Caco-2 (cell line): Measurements from ENCODE around the gene ATG101. TPM values are rescaled to one million over a fixed set of nuclear protein-coding genes. Genes with fewer than 3 reads are reported as not detected.

Experiments used
- BruUV-seq: library from RNA; stranded (reverse); fragments of 400-500 nt; replicated peaks from 2 replicates; lab custom pipeline; 2021; lab: Mats Ljungman, UMichigan
- CTCF ChIA-PET: fragments of 300-600 bp; sonication (Branson Sonifier 250); formaldehyde crosslinking; loops from one replicate; lab custom pipeline; 2022; ENCODE audit warnings: antibody characterized with exemption; lab: Charles Lee
- POLR2A ChIA-PET: fragments of 300-600 bp; sonication (Branson Sonifier 250); formaldehyde crosslinking; loops from one replicate; lab custom pipeline; 2022; ENCODE audit warnings: antibody characterized with exemption; lab: Charles Lee
- DNase-seq, 2 experiments: peaks; one replicate each; pipeline versions ENCODE4 v3.0.0 to v3.0.0-alpha.2; 2020 to 2022
- H3K27me3 ChIP-seq: replicated peaks from 2 replicates; pipeline ENCODE4 v1.6.0; 2011; ENCODE audit warnings: low read length; ENCODE audit not compliant: control insufficient read depth, insufficient read depth
- H3K36me3 ChIP-seq: 2 replicates; pipeline ENCODE4 v1.5.1; 2011; ENCODE audit warnings: low read length; ENCODE audit not compliant: control insufficient read depth, insufficient read depth
- H3K4me1 ChIP-seq: fragments of 250-450 bp; sonication (Bioruptor Pico); 2 replicates; pipeline ENCODE4 v1.5.1; 2020; ENCODE audit warnings: mild to moderate bottlenecking
- H3K4me3 ChIP-seq: 2 replicates; pipeline ENCODE4 v1.5.1; 2011; ENCODE audit warnings: low read depth, mild to moderate bottlenecking, control low read depth, low read length
- H3K9me3 ChIP-seq: fragments of 250-450 bp; sonication (Bioruptor Pico); 2 replicates; pipeline ENCODE4 v1.5.1; 2020; ENCODE audit warnings: mild to moderate bottlenecking, moderate library complexity
- H3K27ac Mint-ChIP-seq: one replicate; pipeline ENCODE4 v1.8.0; 2022; ENCODE audit warnings: mixed read lengths; ENCODE audit not compliant: unreplicated experiment
- H3K27me3 Mint-ChIP-seq: one replicate; pipeline ENCODE4 v1.8.0; 2022; ENCODE audit warnings: mixed read lengths; ENCODE audit not compliant: insufficient read depth, unreplicated experiment
- H3K36me3 Mint-ChIP-seq: one replicate; pipeline ENCODE4 v1.8.0; 2022; ENCODE audit warnings: mild to moderate bottlenecking, mixed read lengths; ENCODE audit not compliant: insufficient read depth, unreplicated experiment
- H3K4me1 Mint-ChIP-seq: one replicate; pipeline ENCODE4 v1.8.0; 2022; ENCODE audit warnings: low read depth, mixed read lengths; ENCODE audit not compliant: unreplicated experiment
- H3K4me3 Mint-ChIP-seq: one replicate; pipeline ENCODE4 v1.8.0; 2022; ENCODE audit warnings: mild to moderate bottlenecking, moderate library complexity, mixed read lengths; ENCODE audit not compliant: unreplicated experiment
- H3K9me3 Mint-ChIP-seq: one replicate; pipeline ENCODE4 v1.8.0; 2022; ENCODE audit warnings: mixed read lengths; ENCODE audit not compliant: unreplicated experiment
- intact Hi-C: fragments of 100-400 bp; cut with micrococcal nuclease; formaldehyde crosslinking; loops from one replicate; pipeline ENCODE4 v1.10.0; 2022; ENCODE audit not compliant: unreplicated experiment
- total RNA-seq: library from RNA; stranded (reverse); gene quantifications from 2 replicates; pipeline ENCODE4 v1.2.3, GENCODE V29; 2022
- TF ChIP-seq, protein P1 (sequence below), 2 experiments: fragments of 200-600 bp in 1 of 2; IDR thresholded peaks; 1 replicate in 1 of 2; 2 replicates in 1 of 2; pipeline versions ENCODE4 v1.5.1 to v1.8.0; 2011 to 2022; ENCODE audit warnings: antibody characterized with exemption in 1 of 2, control low read depth in 1 of 2, inconsistent platforms in 1 of 2, low read depth in 1 of 2, low read length in 1 of 2, mild to moderate bottlenecking in 1 of 2, moderate library complexity in 1 of 2; ENCODE audit not compliant: insufficient read depth in 1 of 2, severe bottlenecking in 1 of 2, unreplicated experiment in 1 of 2

The ATG101 gene
- total RNA-seq, 1 experiment from 2014 or later = 78.0 TPM

DNA sequence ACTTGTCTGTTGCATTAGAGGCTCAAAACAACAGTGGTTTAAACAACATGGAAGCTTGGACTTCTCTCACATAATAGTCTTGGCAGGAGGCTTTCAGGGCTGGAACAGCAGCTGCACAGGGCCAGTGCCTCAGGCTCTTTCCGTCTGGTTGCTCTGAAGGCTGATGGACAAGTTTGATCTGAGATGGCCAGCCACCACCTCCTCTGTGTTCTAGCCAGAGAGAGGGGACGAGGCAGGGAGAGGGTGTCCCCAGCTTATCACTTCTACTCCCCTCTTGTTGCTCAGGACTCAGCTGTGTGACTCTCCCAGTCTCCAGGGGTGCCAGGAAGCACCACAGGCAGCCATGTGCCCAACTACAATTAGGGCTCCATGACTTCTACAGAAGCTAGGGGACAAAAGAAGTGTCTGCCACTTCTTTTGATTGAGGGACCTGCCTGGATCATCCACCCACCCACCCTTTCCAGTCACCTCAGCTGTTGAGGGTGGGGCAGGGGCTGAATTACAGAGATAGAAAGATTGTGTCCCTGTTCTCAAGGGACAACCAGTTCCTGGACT, 56.3 kb downstream of the ATG101 start:
- no peaks in the 10 kb centered on the region for H3K27me3 ChIP-seq
- no peak overlapping the region for H3K4me3 Mint-ChIP-seq
- CTCF ChIA-PET = interaction anchor here (0.5 to 5.8 kb wide), 5 partner anchors 30 to 101 kb away, joined by 4 to 63 read pairs (median 5); no protein-coding TSS in a partner anchor

More for the DNA sequence above, 56.3 kb downstream of the ATG101 start:
- intact Hi-C loops = no loop called here
- no peak overlapping the region for H3K4me3 ChIP-seq
- Mint-ChIP-seq H3K27ac (no peak overlapping the region), H3K27me3 (no peaks in the 10 kb centered on the region), H3K36me3 (no peaks in the 10 kb centered on the region), H3K4me1 (peaks cover 7% of the 10 kb centered on the region), H3K9me3 (no peaks in the 10 kb centered on the region)
- POLR2A ChIA-PET = no interaction called here
- TF ChIP-seq, protein P1, sequence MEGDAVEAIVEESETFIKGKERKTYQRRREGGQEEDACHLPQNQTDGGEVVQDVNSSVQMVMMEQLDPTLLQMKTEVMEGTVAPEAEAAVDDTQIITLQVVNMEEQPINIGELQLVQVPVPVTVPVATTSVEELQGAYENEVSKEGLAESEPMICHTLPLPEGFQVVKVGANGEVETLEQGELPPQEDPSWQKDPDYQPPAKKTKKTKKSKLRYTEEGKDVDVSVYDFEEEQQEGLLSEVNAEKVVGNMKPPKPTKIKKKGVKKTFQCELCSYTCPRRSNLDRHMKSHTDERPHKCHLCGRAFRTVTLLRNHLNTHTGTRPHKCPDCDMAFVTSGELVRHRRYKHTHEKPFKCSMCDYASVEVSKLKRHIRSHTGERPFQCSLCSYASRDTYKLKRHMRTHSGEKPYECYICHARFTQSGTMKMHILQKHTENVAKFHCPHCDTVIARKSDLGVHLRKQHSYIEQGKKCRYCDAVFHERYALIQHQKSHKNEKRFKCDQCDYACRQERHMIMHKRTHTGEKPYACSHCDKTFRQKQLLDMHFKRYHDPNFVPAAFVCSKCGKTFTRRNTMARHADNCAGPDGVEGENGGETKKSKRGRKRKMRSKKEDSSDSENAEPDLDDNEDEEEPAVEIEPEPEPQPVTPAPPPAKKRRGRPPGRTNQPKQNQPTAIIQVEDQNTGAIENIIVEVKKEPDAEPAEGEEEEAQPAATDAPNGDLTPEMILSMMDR (IDR thresholded peaks at IDR 0.05; ENCODE audit: insufficient read depth in 1 of 2, low read depth in 1 of 2, low read length in 1 of 2, severe bottlenecking in 1 of 2, unreplicated experiment in 1 of 2) = no peak
- no peaks in the 10 kb centered on the region for H3K4me1 ChIP-seq
- no TSS peak for BruUV-seq
- H3K36me3 ChIP-seq = no peaks in the 10 kb centered on the region
- H3K9me3 ChIP-seq = no peaks in the 10 kb centered on the region
- DNase-seq = no peak

Other genes starting within 250 kb of the ATG101 start
- gene FIGNL2, start 221.3 kb upstream of the ATG101 start, total RNA-seq = 3.5 and 3.6 TPM in 2 replicates
- not detected in 2 replicates for gene ANKRD33, start 181.9 kb upstream of the ATG101 start, total RNA-seq
- gene ACVRL1, start 162.5 kb upstream of the ATG101 start, total RNA-seq = 0.74 TPM in 1 of 2 replicates, not detected in the other
- 92.7 and 112 TPM in 2 replicates for gene ACVR1B, start 118.3 kb upstream of the ATG101 start, total RNA-seq
- gene TAMALIN, start 63.0 kb upstream of the ATG101 start, total RNA-seq = 3.7 and 4.1 TPM in 2 replicates
- gene NR4A1, start 18.5 kb upstream of the ATG101 start, total RNA-seq = 37.9 and 41.8 TPM in 2 replicates
- gene SMIM41, start 9.7 kb downstream of the ATG101 start, total RNA-seq = not detected in 2 replicates
- 0.26 and 0.29 TPM in 2 replicates for gene KRT80, start 122.0 kb downstream of the ATG101 start, total RNA-seq
- 13.9 and 19.9 TPM in 2 replicates for gene KRT7, start 163.3 kb downstream of the ATG101 start, total RNA-seq
- gene KRT86, start 204.7 kb downstream of the ATG101 start, total RNA-seq = not detected in 2 replicates
- gene KRT81, start 221.6 kb downstream of the ATG101 start, total RNA-seq = 0.28 and 0.45 TPM in 2 replicates